ENCODE results near the gene CCSER2.

CCSER2 gene

DNA sequence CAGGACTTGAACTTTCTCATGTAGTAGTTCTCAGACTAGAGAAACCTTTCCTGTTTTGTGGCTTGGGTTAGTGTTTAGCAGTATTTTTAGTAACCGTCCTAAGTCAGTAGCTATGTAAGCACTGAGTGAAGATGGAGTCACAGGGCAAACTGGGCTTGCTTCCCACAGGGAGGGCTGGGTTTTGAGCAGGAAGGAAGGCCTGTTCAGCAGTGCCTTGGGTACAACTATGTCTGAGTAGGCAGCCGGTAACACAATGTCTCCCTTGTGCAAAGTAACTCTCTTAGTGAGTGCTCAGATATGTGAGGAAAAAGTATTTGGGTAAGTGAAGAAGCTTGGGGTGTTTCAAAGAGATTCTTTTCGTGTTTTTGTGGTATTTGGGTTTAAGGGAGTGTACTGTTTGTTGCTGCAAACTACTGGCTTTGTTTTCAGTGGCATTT lies 96.4 kb downstream of the CCSER2 start:
- TF ChIP-seq, protein P1, sequence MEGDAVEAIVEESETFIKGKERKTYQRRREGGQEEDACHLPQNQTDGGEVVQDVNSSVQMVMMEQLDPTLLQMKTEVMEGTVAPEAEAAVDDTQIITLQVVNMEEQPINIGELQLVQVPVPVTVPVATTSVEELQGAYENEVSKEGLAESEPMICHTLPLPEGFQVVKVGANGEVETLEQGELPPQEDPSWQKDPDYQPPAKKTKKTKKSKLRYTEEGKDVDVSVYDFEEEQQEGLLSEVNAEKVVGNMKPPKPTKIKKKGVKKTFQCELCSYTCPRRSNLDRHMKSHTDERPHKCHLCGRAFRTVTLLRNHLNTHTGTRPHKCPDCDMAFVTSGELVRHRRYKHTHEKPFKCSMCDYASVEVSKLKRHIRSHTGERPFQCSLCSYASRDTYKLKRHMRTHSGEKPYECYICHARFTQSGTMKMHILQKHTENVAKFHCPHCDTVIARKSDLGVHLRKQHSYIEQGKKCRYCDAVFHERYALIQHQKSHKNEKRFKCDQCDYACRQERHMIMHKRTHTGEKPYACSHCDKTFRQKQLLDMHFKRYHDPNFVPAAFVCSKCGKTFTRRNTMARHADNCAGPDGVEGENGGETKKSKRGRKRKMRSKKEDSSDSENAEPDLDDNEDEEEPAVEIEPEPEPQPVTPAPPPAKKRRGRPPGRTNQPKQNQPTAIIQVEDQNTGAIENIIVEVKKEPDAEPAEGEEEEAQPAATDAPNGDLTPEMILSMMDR (IDR thresholded peaks at IDR 0.05; ENCODE audit: unreplicated experiment in 3 of 3), result no peak

DNA sequence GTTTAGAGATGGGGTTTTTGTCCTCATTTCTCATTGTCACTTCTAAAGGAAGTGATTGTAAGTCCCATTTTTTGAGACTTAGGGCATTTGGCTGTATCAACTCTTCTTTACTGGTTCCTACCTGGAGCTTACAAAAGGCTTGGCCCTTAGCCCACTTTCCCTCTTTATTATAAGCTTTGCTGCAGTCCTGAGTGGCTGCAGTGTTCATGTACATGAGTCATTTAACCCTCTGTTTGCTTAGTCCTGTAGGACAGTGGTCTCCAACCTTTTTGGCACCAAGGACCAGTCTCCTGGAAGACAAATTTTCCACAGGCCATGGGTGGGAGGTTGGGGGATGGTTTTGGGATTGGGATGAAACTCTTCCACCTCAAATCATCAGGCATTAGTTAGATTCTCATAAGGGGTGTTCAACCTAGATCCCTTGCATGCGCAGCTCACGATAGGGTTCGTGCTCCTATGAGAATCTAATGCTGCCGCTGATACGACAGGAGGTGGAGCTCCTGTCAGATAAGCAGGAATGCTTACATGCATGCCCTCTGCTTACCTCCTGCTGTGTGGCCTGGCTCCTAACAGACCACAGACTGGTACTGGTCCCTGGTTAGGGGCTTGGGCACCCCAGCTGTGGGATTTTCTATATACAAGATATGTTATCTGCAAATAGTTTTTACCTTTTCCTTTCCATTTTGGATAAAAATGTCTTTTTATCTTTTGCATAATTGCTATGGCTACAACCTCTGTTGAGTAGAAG lies 99.7 kb downstream of the CCSER2 start:
- TF ChIP-seq, protein P1 (IDR thresholded peaks at IDR 0.05; ENCODE audit: unreplicated experiment in 3 of 3), result no peak
- Mint-ChIP-seq H3K36me3 (ENCODE audit: low read depth) (peaks cover 31% of the 10 kb centered on the region), H3K9me3 (no peaks in the 10 kb centered on the region), H3K4me1 (peaks cover 8% of the 10 kb centered on the region), H3K4me3 (no peak overlapping the region), H3K27ac (no peak overlapping the region), H3K27me3 (ENCODE audit: low read depth) (no peaks in the 10 kb centered on the region)

More for the DNA sequence above, 96.4 kb downstream of the CCSER2 start:
- peak overlapping the region; percentile 89 to 94 (median 90) for H3K27ac Mint-ChIP-seq
- peaks cover 55% of the 10 kb centered on the region for H3K36me3 Mint-ChIP-seq (ENCODE audit: low read depth)
- peak overlapping the region; percentile 38 to 60 (median 49) for H3K4me3 Mint-ChIP-seq
- H3K9me3 Mint-ChIP-seq, result peaks cover 4% of the 10 kb centered on the region
- H3K4me1 Mint-ChIP-seq, result peaks cover 8% of the 10 kb centered on the region
- H3K27me3 Mint-ChIP-seq (ENCODE audit: low read depth), result no peaks in the 10 kb centered on the region

DNA sequence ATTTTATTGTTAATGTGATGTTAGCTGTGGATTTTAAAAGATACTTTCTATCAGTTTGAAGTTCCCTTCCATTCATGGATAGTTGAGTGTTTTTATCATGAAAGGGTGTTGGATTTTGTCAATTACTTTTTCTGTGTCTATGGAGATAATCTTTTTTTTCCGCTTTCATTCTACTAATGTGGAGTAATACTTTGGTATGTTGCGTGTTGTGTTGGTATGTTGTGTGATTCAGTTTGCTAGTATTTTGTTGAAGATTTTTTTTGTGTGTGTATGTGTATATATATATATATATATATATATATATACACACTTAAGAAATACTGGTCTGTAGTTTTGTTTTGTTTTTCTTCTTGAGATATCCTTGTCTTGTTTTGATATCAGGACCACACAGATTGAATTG lies 100.3 kb downstream of the CCSER2 start:
- H3K27ac Mint-ChIP-seq, result no peak overlapping the region
- H3K27me3 Mint-ChIP-seq (ENCODE audit: low read depth), result no peaks in the 10 kb centered on the region
- H3K4me1 Mint-ChIP-seq, result peaks cover 8% of the 10 kb centered on the region
- no peaks in the 10 kb centered on the region for H3K9me3 Mint-ChIP-seq
- TF ChIP-seq, protein P1 (IDR thresholded peaks at IDR 0.05; ENCODE audit: unreplicated experiment in 3 of 3), result no peak
- no peak overlapping the region for H3K4me3 Mint-ChIP-seq
- H3K36me3 Mint-ChIP-seq (ENCODE audit: low read depth), result peaks cover 26% of the 10 kb centered on the region

DNA sequence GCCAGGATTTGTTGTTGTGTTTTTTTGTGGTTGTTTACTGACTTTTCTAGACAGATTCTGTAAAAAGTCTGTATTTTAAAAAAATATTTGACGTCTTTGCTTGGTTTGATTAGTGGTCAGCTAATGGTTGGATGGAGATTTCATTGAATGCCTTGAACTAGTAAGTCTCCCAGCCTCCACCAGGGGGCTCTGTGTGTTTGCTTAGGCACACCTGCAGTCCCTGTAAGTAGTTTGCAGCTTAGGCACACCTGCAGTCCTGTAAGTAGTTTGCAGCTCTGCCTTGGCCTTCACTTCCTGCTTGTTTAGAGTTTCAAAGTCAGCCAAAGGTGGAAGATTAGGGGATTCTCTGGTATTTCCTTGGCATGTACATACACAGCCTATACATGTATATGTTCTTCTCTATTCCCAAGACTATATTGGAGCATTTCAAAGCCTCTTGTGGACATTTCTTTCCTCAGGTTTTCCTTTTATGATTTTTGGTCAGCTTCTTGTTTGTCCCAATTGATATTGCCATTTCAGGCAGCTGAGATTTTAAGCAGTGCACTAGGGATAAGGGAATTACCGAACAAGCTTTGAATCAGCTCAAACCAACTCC lies 101.6 kb downstream of the CCSER2 start:
- TF ChIP-seq, protein P1 (IDR thresholded peaks at IDR 0.05; ENCODE audit: unreplicated experiment in 3 of 3), result peak; percentile 14 to 49 (median 21)

DNA sequence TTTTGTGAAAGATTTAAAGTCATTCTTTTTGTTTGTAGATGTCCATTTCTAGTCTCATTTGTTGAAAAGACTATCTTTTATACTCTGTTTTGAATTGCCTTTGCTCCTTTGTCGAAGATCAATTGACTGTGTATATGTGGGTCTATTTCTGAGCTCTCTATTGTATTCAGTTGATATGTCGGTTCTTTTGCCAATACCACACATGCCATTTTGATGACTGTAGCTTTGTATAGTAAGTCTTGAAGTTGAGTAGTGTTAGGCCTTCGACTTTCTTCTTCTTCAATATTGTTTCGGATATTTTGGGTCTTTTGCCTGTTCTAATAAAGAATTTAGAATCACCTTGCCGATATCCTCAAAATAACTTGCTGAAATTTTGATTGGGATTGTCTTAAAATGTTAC lies 104.5 kb downstream of the CCSER2 start:
- Mint-ChIP-seq H3K4me3 (no peak overlapping the region), H3K27ac (no peak overlapping the region), H3K27me3 (ENCODE audit: low read depth) (no peaks in the 10 kb centered on the region), H3K4me1 (no peaks in the 10 kb centered on the region), H3K9me3 (no peaks in the 10 kb centered on the region), H3K36me3 (ENCODE audit: low read depth) (peaks cover 33% of the 10 kb centered on the region)
- TF ChIP-seq, protein P1 (IDR thresholded peaks at IDR 0.05; ENCODE audit: unreplicated experiment in 3 of 3), result no peak

More for the DNA sequence above, 101.6 kb downstream of the CCSER2 start:
- Mint-ChIP-seq H3K36me3 (ENCODE audit: low read depth) (peaks cover 22% of the 10 kb centered on the region), H3K4me3 (no peak overlapping the region), H3K4me1 (peaks cover 2% of the 10 kb centered on the region), H3K27me3 (ENCODE audit: low read depth) (no peaks in the 10 kb centered on the region), H3K9me3 (no peaks in the 10 kb centered on the region), H3K27ac (no peak overlapping the region)
